Measurements from ENCODE around the gene EHMT1.

Gene EHMT1

DNA sequence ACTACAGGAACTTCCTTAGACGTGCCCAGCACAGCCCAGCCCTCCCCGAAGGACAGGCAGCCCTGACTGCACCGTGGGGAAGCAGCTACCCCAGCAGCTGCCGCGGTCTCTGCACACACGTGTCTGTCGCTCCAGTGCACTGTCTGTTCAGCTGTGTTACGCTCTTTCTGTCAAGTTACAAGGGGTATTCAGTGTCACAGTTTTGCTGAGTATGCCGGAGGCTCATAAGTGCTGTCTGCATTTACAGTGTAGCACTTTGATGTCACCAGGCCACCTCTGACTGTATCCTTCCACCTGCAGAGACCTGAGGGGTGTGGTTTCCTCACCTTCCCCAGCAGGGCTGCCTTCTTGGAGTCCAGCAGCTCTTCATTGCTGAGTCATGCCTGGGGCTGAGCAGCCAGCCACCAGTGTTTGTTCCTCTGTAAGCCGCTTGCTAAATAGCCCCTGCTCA lies 126.8 kb downstream of the EHMT1 start:
- DNase-seq: no peak

DNA sequence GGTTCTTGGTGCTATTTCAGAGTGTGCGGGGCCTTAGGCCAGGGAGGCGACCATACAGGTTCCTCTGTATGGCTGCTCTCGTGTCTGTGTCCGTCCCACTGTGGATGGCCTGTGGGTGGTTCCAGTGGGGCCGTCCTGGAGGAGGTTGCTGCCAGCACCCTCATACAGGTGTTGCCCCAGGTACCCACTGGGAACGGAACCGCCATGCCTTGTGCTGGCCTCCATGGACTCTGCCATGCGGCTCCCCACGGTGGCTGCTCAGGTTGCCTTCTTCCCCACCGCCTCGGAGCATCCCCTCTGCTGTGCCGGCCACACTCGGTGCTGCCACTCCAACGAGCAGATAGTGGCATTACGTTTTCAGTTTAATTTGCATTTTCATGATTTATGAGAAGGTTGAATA lies 129.5 kb downstream of the EHMT1 start:
- DNase-seq: no peak

DNA sequence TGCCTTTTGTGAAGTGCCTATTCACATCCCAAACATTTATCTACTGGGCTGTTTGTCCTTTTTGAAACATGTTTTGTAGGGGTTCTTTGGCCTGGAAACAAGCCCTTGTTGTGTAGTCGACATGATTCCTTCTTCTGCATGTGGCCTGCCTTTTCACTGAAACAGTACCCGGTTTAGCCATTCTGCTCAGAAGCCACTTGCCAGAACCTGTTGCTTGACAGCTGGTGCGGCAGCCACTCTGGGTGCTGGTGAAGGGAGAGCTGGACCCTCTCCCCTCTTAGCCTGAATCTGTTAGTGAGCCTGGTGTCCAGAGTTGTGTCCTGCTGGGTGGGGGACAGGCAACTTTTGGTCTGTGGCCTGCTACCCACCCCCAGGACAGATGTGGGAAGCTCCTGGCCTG lies 129.9 kb downstream of the EHMT1 start:
- DNase-seq: no peak

DNA sequence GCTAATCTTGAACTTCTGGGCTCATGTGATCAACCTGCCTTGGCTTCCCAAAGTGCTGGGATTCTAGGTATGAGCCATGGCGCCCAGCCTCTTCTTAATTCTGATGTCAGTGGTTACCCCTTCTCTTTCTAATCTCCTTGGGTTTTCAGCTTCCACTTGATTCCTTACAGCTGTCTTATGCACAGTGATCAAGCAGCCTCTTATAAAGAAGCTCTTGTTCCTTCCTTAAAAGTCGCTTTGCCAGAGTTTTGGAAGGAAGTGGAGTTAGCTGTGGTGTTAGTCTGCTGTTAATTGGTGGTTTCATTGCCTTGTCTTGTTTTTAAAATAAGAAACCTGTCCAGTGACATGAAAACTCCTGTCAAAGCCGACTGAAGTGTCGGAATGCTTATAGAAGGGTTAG lies 130.7 kb downstream of the EHMT1 start:
- no peak for DNase-seq

DNA sequence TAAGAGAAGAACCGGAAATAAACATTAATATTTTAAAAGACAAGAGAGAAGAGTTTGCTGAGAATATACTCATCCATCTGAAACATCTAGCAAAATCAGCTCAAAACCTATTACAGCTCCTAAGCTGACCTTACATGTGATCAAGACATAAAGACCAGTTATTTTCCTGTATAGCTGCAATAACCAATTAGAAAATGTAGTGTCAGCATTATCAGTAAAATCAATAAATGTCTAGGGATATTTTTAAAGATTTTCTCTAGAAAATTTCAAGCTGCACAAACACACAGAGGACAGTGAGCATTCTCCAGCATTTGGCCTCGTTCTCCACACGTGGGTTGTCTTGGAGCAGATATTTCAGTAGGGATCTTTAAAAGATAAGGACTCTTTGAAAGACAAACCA lies 131.2 kb downstream of the EHMT1 start:
- no peak for DNase-seq

DNA sequence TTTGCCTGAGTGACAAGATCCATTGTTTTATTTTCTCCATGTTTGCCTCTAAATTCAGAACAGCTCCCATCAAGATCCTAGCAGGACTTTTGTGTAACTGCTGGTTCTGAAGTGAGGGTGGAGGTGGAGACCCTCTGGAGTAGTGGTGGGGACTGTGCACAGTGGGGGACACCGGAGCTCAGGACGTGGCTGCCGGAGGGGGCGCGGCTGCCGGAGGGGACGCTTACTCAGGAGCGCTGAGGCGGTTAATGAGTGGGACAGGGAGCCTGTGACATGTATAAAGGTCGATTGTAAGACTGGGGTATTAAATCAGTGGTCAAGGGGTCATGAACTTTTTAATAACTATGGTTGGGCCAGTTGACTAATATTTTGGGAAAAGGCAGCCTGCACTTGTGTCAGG lies 131.8 kb downstream of the EHMT1 start:
- DNase-seq: no peak

DNA sequence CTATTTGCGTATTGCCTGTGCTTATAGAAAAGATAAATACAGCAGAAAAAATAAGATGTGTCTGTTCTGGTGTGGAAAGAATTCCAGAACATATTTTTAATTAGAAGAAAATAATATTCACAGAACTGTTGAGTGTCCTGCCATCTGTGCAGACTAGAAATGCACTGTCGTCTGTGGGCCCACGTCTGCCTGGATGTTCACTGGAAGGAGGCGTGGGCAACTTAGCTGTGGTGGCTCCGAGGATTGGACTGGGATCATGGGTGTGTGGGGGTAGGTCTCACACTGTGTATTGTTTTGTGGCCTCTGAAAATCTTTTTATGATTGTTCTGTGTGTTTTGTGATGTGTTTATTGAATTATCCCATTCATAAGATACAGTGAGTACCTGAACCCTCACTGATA lies 132.8 kb downstream of the EHMT1 start:
- no peak for DNase-seq

DNA sequence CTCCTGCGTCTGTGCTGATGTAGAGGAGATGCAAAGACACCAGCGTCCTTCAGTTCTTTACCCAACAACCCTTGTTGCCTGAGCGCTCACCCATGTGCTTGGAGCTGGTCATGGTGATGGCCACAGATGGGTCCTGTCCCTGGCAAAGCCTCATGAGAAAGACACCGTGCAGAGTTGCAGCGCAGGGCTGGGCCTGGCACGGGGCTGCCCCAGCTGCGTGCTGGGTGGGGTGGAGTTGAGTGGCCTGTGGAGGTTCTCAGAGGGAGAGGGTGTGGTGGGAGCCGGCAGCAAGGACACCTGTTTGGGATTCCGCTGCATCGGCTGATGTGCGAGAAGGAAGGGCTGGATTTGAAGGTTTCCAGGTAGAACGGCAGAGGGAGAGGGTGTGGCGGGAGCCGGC lies 133.6 kb downstream of the EHMT1 start:
- DNase-seq: no peak

DNA sequence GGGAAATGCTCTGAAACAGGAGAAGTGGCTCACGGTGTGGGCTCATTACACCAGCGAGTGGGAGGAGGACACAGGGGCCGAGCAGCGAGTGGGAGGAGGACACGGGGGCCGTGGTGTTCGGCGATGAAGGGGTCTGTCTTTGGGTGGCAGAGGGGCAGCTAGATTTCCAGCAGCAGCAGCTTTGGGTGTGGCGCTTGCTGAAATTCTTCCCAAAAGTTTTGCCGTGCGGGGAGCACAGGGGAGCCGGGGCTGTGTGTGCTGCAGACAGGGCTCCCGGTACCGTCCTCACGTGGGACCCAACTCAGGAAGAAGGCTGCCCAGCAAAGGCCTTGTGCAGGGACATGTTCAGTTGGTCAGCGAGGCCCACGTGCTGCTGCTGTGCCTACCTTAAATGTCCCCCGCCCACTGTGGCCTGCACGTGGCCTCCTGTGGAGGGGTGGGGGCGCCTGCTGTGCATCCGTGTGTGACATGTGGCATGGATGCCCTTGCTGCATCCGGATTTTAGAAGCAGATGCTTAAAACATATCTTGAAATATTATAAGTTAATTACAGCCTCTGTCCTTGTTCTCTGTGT lies 134.5 kb downstream of the EHMT1 start:
- no peak for DNase-seq

DNA sequence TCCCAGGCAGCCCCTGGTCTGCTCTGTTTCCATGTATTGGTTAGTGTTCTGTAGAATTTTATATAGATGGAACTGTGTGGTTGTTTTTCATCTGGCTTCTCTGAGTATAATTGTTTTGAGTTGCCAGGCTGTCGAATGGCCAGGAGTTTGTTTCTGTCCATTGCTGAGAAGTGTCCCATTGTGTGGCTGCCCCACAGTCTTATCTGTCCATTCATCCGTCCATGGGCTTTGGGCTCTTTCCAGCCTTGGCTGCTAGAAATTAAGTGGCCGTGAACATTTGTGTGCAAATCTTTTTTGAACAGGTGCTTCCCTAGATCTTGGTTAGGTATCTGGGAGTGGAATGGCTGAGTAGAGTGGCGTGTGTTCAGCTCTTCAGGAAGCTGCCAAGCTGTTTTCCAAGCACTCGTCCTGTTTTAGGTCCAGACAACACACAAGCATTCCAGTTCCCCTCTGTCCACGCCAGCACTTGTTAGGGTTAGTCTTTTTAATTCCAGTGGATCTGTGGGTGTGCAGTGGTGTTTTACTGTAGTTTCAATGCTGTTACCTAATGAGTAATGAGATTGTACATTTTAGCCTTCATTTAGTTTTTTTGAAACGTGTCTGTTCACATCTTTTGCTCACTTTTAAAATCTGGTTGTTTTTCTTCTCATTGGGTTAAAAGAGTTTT lies 136.6 kb downstream of the EHMT1 start:
- no peak for DNase-seq

DNA sequence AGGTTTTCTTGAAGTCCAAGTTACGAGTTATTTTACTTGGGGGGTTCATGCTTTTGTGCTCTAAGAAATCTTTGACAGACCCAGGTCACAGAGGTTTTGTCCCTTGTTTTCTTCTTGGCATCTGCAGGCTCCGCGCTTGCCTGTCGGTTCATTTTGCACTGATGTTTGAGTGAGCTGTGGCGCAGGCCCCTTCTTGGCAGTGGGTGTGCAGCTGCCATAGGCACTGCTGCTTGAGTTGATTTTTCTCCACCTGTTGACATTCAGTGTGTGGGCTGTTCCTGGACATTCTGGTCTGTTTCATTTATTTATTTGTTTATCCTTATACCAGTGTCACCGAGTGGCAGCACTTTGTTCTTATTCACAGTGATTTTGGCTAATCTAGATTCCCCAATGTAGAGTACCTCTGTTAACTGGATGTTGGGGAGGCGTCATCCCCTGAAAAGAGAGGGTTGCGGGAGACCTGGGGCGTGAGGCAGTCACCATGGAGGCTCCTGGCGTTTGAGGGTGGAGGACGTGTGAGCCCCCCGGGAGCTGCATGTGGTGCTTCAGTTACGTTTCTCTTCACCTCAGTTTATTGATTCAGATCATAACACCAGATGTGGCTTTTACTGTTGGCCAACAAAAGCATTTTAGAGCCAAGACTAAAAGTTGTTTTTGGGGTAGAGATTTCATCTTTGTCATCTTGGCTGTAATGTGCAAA lies 137.4 kb downstream of the EHMT1 start:
- DNase-seq: no peak

DNA sequence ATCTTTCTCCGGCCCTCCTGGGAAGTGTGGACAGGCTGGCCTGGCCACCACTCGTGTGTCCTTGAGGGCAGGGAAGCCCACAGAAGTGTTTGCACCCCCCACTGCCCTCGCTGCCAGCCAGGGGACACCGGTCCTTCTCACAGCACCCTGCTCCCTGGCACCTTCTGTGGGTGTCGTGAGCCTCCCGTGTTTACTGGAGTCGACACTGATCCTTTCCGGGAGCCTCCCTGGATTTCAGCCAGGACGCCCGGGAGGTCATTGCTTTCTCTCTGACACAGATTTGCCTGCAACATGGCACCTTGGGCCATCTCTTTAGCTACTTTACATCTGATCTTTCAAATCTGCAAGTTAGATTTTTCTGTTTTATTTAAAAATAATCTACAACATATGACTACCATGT lies 138.3 kb downstream of the EHMT1 start:
- no peak for DNase-seq

DNA sequence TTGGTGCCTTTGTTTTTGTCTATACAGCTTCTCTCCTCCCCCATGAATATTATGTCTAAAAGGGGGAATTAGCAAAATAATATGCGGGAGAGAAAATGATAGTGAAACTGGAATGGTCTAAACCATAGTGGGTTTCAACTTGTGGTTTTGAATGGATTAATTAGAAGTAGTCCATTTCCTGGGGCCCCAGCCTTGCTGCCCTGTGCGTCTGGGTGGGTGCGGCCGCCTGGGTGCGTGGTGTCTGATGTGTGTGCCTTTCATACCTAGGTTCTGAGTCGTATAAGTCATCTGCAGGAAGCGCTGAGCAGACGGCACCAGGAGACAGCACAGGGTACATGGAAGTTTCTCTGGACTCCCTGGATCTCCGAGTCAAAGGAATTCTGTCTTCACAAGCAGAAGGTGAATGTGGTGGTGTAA lies 138.8 kb downstream of the EHMT1 start:
- no peak for DNase-seq

DNA sequence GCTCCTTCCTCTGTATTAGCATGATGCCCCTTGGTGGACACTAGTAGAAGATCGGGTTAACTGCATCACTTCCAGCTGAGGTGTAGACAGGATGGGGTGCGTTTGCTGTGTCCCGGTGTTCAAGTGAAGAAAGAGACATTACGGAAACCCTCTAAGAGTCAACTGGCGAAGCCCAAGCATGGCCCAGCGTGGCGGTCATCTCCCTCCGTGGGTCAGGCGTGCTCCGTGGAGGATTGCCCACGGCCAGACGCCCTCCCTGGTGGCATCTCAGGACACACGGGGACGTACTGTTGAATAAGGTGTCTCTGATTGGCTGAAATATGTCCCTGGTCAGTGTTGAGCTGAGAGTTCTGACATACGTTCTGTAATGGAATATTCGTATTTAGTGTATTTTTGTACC lies 139.3 kb downstream of the EHMT1 start:
- DNase-seq: no peak

DNA sequence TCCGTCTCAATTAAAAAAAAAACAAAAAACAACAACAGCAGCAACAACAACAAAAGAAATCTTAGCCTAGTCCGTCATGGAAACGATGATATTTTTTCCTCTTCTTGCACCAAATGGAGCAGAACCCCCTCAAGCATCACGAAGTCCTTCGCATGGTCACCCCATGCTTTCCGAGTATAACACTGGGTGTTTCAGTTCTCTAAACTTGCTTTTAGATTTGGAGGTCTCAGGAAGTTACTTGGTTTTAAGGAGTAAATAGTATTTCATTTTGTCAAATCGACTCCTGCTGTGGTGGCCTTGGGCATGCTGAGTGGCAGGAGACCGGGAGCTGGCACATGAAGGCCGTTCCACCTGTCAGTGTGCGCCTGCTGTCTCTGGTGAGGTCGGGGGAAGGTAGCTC lies 140.3 kb downstream of the EHMT1 start:
- no peak for DNase-seq

DNA sequence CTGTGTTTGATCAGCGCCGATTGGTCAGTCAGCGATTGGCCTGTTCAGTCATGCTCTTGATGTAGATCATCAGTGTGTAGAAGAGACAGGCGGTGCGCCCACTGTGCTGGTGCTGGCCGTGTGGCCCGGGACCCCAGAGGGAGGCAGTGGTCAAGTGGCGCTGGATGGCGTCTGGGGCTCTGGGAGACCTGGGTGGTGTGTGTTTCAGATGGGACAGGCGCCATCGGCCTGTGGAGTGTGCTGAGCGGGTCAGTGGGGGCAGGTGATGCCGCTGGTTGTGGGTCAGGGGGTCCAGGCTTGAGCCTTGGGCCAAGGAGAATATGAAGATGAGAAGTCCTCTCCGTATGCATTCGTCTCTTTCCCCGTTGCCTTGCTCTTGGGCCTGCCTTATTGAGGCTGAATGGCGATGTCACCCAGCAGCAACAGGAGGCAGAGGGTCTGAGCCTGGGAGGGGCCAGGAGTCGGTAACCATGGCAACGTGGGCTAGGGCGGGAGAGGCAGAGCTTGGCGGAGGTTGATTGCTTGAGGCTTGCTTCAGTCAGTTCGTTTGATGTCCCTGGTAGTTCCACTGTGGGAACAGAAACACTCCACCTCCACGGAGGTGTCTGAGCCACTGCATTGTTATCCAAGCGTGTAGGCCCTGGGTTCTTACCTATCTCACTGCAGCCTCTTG lies 141.0 kb downstream of the EHMT1 start:
- DNase-seq: no peak

DNA sequence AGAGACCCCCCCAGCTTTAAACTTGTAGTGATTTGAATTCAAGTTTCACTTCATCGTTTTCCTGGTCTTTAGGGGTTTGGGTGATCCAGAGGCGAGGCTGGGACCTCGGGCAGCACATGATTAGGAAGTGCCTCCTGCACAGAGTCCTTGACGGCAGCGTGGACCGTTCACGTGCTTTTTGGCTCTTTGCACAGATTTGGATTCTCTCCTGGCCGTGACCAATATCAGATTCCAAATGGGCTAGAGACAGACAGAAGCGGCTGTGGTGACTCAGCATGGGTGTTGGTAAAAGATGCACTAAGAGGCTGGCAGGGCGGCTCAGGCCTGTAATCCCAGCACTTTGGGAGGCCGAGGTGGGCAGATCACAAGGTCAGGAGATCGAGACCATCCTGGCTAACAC lies 141.6 kb downstream of the EHMT1 start:
- DNase-seq: no peak

DNA sequence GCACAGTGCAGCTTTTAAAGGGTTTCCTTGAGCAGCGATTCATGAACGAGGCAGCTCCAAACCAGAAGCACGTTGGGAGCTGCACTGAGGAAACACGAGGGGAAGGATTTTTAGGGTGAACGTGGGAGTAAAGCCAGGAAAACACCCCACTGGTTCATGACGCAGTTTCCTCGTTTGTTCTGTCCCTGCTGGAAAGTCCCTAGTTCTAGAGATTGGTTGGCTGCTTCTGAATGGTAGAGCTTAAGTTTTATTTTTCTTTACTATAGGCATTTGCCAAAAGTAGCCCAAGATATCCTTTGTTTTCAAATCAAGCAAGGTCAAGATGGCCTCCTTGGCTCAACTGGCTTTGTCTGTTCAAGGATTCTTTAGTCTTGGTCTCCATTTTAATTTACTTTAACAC lies 142.2 kb downstream of the EHMT1 start:
- DNase-seq: no peak

DNA sequence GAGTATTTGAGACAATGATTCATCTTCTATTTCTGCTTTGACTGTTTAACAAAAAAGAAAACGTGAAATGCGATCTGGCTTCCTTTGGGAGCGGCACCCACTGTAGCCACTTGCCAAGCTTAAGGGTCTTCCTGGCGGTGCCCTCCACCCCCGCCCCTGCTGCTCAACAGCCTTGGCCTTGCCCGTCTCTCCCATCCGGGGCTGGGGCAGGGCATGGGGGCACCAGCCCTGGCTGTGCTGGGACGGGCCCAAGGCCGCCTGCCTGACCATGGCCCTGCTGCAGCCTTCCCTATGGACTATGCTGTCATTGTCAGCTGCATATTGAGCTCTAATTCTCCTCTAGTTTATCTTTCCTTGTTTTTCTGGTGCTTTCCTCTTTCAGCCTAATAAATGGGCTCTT lies 143.0 kb downstream of the EHMT1 start:
- no peak for DNase-seq

DNA sequence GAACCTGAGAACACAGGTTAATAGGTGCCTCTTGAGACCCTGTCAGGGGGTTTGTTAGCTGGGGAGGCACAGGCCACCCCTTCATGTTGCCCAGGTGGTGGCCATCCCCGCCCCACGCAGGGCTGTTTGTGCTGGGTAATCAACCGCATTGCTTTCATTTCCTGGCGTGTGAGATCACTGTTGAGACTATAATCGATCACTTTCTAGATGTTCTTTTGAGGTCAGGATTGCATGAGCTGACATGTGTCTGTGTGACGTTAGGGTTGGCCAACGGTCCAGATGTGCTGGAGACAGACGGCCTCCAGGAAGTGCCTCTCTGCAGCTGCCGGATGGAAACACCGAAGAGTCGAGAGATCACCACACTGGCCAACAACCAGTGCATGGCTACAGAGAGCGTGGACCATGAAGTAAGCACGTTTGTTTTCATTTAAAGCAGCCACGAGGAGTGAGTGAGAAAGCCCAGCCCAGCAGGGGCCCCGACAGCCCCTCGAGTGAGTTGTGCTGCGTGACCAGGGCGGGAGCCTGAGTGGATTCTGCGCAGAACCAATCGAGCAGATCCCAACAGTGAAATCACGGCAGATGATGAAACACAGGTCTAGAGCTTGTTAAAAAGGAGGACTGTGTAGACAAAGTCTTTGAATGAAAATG lies 143.7 kb downstream of the EHMT1 start:
- DNase-seq: no peak

DNA sequence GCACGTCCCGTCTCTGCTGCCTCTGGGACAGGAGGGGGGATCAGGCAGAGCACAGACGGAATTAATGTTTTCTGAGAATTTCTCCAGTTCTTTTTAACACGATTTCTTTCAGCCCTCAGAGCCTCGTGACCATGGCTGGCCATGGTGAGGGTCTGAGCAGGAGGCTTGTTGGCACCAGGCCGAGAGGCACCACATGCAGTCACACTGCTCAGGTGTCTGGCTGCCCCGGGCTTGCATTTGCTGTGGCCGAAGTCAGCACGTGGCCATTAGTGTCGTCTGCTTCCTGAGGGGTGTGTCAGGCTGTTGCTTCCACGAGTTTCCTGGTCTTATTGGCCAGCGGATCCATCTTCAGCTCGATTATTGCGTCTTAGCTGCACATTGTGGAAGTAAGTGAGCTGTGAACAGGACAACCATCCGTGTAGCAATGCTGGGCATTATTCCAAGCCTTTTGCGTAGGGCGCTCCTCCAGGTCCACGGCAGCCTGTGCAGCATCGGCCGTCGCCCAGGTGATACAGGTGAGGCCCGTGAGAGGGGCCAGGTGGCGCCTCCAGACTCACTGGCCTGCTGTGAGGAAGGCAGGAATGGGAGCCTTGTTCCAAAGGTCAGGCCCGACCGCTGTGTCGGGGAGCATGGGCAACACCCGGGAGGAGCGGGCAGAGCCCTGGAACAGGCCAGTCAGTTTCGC lies 144.6 kb downstream of the EHMT1 start:
- peak; percentile 33 for DNase-seq

DNA sequence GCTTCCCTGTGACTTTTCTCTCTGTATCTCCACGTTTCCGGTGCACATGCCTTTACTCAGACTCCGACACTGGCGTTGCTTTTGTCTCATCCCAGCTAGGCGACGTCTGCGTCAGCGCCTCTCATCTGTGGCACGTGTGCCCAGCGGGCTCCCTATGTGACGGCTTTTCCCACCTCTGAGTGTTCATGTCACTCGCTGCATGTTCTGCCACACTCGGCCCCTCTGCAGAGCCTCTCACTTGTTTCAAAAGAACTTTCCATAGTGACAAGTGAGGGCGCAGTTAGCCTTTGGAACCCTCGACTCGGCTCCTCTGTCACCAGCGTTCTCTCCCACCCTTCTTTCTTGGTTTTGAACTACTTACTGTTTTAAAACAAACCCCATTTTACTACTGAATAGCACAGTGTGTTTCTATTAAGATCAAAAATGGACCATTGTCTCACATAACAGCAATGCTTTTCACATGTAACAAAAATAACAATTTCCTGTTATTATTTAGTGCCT lies 145.4 kb downstream of the EHMT1 start:
- no peak for DNase-seq

DNA sequence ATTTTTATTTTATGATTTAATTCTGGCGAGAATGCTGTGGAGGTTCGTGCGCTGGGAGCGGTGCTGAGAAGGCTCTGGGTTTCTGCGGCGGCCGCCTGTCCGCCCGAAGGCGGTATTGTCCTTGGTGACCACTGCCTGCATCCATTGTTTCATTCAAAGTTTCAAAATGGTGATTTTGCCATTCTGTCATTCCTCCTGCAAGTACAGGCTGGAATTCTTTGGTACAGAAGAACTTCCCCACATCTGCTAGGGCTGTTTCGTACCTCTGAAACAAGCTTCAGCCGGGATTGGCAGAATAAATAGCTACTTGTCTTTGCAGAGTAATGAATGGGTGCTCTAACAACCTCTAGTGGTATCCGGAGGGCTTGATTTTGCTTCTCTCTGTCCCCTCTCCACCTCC lies 146.2 kb downstream of the EHMT1 start:
- no peak for DNase-seq
